CD14-positive monocyte (primary cell): Measurements from ENCODE around the gene CHN1. TPM values are rescaled to one million over a fixed set of nuclear protein-coding genes. Genes with fewer than 3 reads are reported as not detected.

ENCODE experiments used
- DNase-seq, 3 donors: peaks; one replicate each; pipeline ENCODE4 v3.0.0-alpha.2; 2011 to 2022
- H2AFZ ChIP-seq: 2 replicates; pipeline ENCODE4 v1.6.0; 2012; ENCODE audit warnings: mild to moderate bottlenecking, low read depth, low read length, inconsistent platforms; ENCODE audit not compliant: insufficient read depth, poor library complexity, severe bottlenecking
- H3K27ac ChIP-seq, 2 donors: 1 replicate in 1 of 2; 2 replicates in 1 of 2; pipeline ENCODE4 v1.5.1; 2012 to 2013; ENCODE audit warnings: low read length in 2 of 2, control low read depth in 1 of 2, inconsistent platforms in 1 of 2, low read depth in 1 of 2, mild to moderate bottlenecking in 1 of 2
- H3K27me3 ChIP-seq, 2 donors: one replicate each; pipeline versions ENCODE4 v1.6.0 to v1.6.1; 2011 to 2013; ENCODE audit warnings: low read length in 2 of 2; ENCODE audit not compliant: control insufficient read depth in 2 of 2, insufficient read depth in 2 of 2
- H3K36me3 ChIP-seq, 2 donors: replicated peaks in 1 of 2; 1 replicate in 1 of 2; 2 replicates in 1 of 2; pipeline versions ENCODE4 v1.5.1 to v1.6.1; 2012 to 2013; ENCODE audit warnings: low read length in 2 of 2, control low read depth in 1 of 2, inconsistent platforms in 1 of 2, mild to moderate bottlenecking in 1 of 2; ENCODE audit not compliant: insufficient read depth in 2 of 2, control insufficient read depth in 1 of 2
- H3K4me1 ChIP-seq, 2 donors: 1 replicate in 1 of 2; 2 replicates in 1 of 2; pipeline versions ENCODE4 v1.5.1 to v1.6.1; 2012 to 2013; ENCODE audit warnings: low read length in 2 of 2, control low read depth in 1 of 2, inconsistent platforms in 1 of 2, mild to moderate bottlenecking in 1 of 2, moderate library complexity in 1 of 2; ENCODE audit not compliant: insufficient read depth in 2 of 2, control insufficient read depth in 1 of 2
- H3K4me2 ChIP-seq: replicated peaks from 2 replicates; pipeline ENCODE3; 2012; ENCODE audit warnings: low read length, moderate library complexity, mild to moderate bottlenecking; ENCODE audit not compliant: poor library complexity, severe bottlenecking; ENCODE audit errors: extremely low read depth
- H3K4me3 ChIP-seq, 3 experiments: fragments of 200-600 bp in 1 of 3; sonication (generic) in 1 of 3; replicated peaks in 1 of 3; 1 replicate in 2 of 3; 2 replicates in 1 of 3; pipeline ENCODE4 v1.5.1; 2011 to 2013; ENCODE audit warnings: low read length in 3 of 3, mild to moderate bottlenecking in 3 of 3, control low read depth in 2 of 3, low read depth in 2 of 3, inconsistent platforms in 1 of 3, moderate library complexity in 1 of 3
- H3K79me2 ChIP-seq: 2 replicates; pipeline ENCODE4 v1.6.0; 2012; ENCODE audit warnings: mild to moderate bottlenecking, control low read depth, inconsistent platforms, low read length, moderate library complexity; ENCODE audit not compliant: insufficient read depth
- H3K9ac ChIP-seq: 2 replicates; pipeline ENCODE4 v1.6.0; 2017; ENCODE audit warnings: low read length, mild to moderate bottlenecking; ENCODE audit not compliant: insufficient read depth, poor library complexity, severe bottlenecking
- H3K9me3 ChIP-seq, 2 donors: replicated peaks in 1 of 2; 1 replicate in 1 of 2; 2 replicates in 1 of 2; pipeline versions ENCODE4 v1.5.1 to v1.6.1; 2012 to 2013; ENCODE audit warnings: low read length in 2 of 2, control low read depth in 1 of 2; ENCODE audit not compliant: control insufficient read depth in 1 of 2, insufficient read depth in 1 of 2
- H4K20me1 ChIP-seq: 2 replicates; pipeline ENCODE4 v1.6.0; 2012; ENCODE audit warnings: mild to moderate bottlenecking, low read length, control low read depth, moderate library complexity; ENCODE audit not compliant: insufficient read depth
- H3K27ac Mint-ChIP-seq, 7 donors: one replicate each; pipeline ENCODE4 v1.8.0; 2020; ENCODE audit warnings: mild to moderate bottlenecking in 7 of 7, mixed read lengths in 7 of 7, moderate library complexity in 6 of 7, inconsistent platforms in 2 of 7
- H3K27me3 Mint-ChIP-seq, 3 donors: one replicate each; pipeline ENCODE4 v1.8.0; 2021 to 2022; ENCODE audit warnings: low read depth in 3 of 3, mild to moderate bottlenecking in 3 of 3, mixed read lengths in 3 of 3, moderate library complexity in 3 of 3, inconsistent platforms in 1 of 3
- H3K36me3 Mint-ChIP-seq, 2 donors: one replicate each; pipeline ENCODE4 v1.8.0; 2020; ENCODE audit warnings: mixed read lengths in 2 of 2, inconsistent platforms in 1 of 2, mild to moderate bottlenecking in 1 of 2
- H3K4me1 Mint-ChIP-seq: one replicate; pipeline ENCODE4 v1.8.0; 2020; ENCODE audit warnings: mild to moderate bottlenecking, mixed read lengths
- H3K4me3 Mint-ChIP-seq, 2 donors: one replicate each; pipeline ENCODE4 v1.8.0; 2020; ENCODE audit warnings: mild to moderate bottlenecking in 2 of 2, mixed read lengths in 2 of 2, moderate library complexity in 1 of 2
- H3K9me3 Mint-ChIP-seq, 7 donors: one replicate each; pipeline ENCODE4 v1.8.0; 2020 to 2022; ENCODE audit warnings: mixed read lengths in 7 of 7, mild to moderate bottlenecking in 6 of 7, moderate library complexity in 6 of 7, inconsistent platforms in 2 of 7
- CTCF ChIP-seq: fragments of 200-600 bp; IDR thresholded peaks from one replicate; pipeline ENCODE4 v1.8.0; 2022; ENCODE audit warnings: antibody characterized with exemption, mild to moderate bottlenecking
- whole genome bisulfite sequencing: methylation state at CpG from one replicate; pipeline ENCODE4 v1.1.5; 2013; ENCODE audit warnings: missing lambda C conversion rate; ENCODE audit not compliant: insufficient coverage; 5-methylcytosine and 5-hydroxymethylcytosine counted together
- intact Hi-C, 2 donors: fragments of 100-400 bp; cut with micrococcal nuclease; formaldehyde crosslinking; loops; one replicate each; pipeline versions ENCODE4 v1.15.0 to v1.15.1; 2023
- polyA plus RNA-seq, 3 donors: library from polyadenylated mRNA; depleted of rRNA in 1 of 3; unstranded in 2 of 3; stranded (reverse) in 1 of 3; fragments of 300-500 nt in 2 of 3; fragments of >200 nt in 1 of 3; fragmentation: Illumina TruSeq in 2 of 3; gene quantifications; 1 replicate in 2 of 3; 2 replicates in 1 of 3; pipeline ENCODE4 v1.2.3, GENCODE V29; 2012 to 2021

CHN1 gene
- polyA plus RNA-seq, 3 donors = 0.36 TPM; not detected in 2

GRCh38 chr2:174859563-174860169, 145.5 kb downstream of the CHN1 start:
- Histone ChIP-seq H4K20me1 (no peaks in the 10 kb centered on the region), H3K27ac (no peak overlapping the region), H3K9me3 (no peaks in the 10 kb centered on the region), H3K27me3 (no peaks in the 10 kb centered on the region), H3K4me2 (no peak overlapping the region), H3K4me1 (no peaks in the 10 kb centered on the region), H3K4me3 (no peak overlapping the region), H3K36me3 (no peaks in the 10 kb centered on the region), H3K9ac (no peak overlapping the region), H2AFZ (no peak overlapping the region), H3K79me2 (no peaks in the 10 kb centered on the region)
- no peak for TF ChIP-seq CTCF
- no peak for DNase-seq
- intact Hi-C loops = no loop called here
- Mint-ChIP-seq H3K4me1 (no peaks in the 10 kb centered on the region), H3K36me3 (no peaks in the 10 kb centered on the region), H3K9me3 (no peaks in the 10 kb centered on the region), H3K27ac (no peak overlapping the region), H3K27me3 (peaks cover 0 to 4% (median 0%) of the 10 kb centered on the region in 3 donors), H3K4me3 (no peak overlapping the region)
- no CpG with 5 or more reads among the region's 1 CpG for WGBS

- no peaks in the 10 kb centered on the region for H3K4me1 Mint-ChIP-seq
- intact Hi-C loops = no loop called here
- H3K9me3 Mint-ChIP-seq = no peaks in the 10 kb centered on the region
- H3K27me3 Mint-ChIP-seq = peaks cover 0 to 2% (median 0%) of the 10 kb centered on the region in 3 donors
- TF ChIP-seq CTCF = no peak
- Histone ChIP-seq H3K4me3 (no peak overlapping the region), H3K4me1 (no peaks in the 10 kb centered on the region), H2AFZ (no peak overlapping the region), H3K9me3 (no peaks in the 10 kb centered on the region), H3K79me2 (no peaks in the 10 kb centered on the region), H3K36me3 (no peaks in the 10 kb centered on the region), H3K27me3 (no peaks in the 10 kb centered on the region), H3K9ac (no peak overlapping the region), H4K20me1 (no peaks in the 10 kb centered on the region), H3K27ac (no peak overlapping the region), H3K4me2 (no peak overlapping the region)
- H3K36me3 Mint-ChIP-seq = no peaks in the 10 kb centered on the region
- DNase-seq = no peak
- H3K4me3 Mint-ChIP-seq = no peak overlapping the region
- H3K27ac Mint-ChIP-seq = no peak overlapping the region
Measured at GRCh38 chr2:174858745-174859144, 146.4 kb downstream of the CHN1 start.
